ENCODE data around the gene SAE1.
"Not testable (repeated sequence)": the region's sequence is repeated elsewhere in the genome, so short reads cannot be mapped to it uniquely, and the experiment has no call there.

SAE1 gene

GRCh38 chr19:47243364-47243775 lies 112.7 kb downstream of the SAE1 start:
- DNase-seq = no peak

DNA sequence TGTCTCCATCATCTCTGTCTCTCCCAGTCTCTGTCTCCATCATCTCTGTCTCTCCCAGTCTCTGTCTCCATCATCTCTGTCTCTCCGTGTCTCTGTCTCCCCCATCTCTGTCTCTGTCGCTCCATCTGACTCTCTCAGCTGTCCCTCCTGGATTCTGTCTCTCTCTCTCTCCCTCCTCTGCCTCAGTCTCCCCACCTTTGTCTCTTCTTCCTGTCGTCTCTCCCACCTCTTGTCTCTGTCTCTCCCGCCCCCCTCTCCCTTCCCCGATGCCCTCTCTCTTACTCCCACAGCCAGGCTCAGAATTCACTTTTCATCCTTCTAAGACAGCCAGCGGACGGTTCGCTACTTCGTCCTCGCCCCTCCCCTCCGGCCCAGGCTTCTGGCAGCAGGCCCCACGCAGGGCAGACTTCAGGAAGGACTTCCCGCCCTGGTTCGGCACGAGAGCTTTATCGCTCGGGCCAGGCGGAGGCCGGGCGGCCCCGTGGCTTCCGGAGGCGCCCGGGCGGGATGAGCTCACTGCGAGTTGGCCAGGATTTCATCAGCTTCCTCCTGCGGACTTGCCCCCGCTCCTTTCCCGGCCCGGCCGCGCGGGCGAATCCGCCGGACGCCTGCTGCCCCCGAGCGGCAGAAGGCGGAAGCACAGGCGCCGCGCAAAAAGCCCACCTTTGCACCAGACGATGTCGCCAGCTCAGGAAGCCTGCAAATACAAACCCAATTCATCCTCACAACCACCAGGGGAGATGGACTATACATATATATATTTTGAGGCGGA lies 113.3 kb downstream of the SAE1 start:
- DNase-seq = peak; percentile 76

GRCh38 chr19:47247308-47247990 lies 116.8 kb downstream of the SAE1 start:
- no peak for DNase-seq

DNA sequence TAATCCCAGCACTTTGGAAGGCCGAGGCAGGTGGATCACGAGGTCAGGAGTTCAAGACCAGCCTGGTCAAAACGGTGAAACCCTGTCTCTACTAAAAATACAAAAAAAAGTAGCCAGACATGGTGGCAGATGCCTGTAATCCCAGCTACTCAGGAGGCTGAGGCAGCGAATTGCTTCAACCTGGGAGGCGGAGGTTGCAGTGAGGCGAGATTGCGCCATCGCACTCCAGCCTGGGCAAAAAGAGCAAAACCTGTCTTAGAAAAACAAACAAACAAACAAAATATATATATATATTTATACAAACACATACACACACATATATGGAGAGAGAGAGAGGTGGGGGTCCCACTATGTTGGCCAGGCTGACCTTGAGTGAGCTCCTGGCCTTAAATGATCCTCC lies 122.4 kb downstream of the SAE1 start:
- DNase-seq = not testable (repeated sequence)

DNA sequence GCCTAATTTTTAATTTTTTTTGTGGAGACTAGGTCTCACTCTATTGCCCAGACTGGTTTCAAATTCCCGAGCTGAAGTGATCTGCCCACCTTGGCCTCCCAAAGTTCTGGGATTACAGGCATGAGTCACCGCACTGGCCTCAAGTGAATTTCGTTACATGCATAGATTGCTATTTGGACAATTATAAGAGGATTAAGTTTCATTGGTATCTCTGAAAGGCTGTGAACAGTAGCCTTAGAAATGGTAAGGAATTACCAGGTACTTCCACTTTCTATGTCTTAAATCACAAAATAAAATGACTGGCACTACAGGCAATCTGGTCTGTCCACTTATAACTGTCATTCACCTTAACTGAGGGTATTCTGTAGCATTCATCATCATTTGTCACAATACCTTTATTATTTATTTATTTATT lies 122.8 kb downstream of the SAE1 start:
- no peak for DNase-seq

GRCh38 chr19:47253970-47254369 lies 123.3 kb downstream of the SAE1 start:
- no peak for DNase-seq

DNA sequence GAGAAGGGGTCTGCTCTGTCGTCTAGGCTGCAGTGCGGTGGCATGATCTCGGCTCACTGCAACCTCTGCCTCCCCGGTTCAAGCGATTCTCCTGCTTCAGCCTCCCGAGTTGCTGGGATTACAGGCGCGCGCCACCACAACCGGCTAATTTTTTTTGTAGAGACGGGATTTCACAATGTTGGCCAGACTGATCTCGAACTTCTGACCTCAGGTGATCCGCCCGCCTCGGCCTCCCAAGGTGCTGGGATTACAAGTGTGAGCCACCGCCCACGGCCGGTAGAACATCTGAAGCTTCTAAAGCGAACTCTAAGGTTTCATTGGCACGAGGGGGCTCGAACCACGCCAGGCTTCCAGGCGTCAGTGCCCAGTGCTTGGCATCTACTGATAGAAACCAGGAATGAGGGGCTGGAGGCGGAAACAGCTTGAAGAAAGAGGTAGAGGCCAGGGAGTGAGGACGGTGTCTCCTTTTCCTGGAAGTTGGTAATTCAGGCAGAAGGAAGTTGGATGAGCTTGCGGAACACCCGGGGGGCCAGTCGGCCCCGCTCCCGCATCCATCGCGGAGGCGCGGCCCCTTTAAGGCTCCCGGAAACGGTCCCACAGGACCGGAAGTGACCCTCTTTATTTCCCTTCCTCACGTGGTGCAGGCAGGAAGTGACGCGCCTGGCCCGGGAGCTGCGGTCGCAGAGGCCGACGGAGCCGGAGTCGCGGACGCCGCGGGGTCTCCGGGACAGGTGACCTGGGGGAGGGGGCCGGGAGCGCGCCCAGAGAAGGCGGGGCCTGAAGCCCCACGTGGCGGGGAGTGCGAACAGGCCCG lies 125.5 kb downstream of the SAE1 start, which contains the start of gene CCDC9:
CCDC9 (plus strand) TSS at position 647 of the 814 bp plus-strand sequence. CDS start 1,876 bp downstream, outside the sequence.
- DNase-seq = peak; percentile 94

- peak; percentile 100 for DNase-seq
Observed at GRCh38 chr19:47256693-47257410, 126.2 kb downstream of the SAE1 start.

GRCh38 chr19:47257411-47258169 lies 127.0 kb downstream of the SAE1 start:
- no peak for DNase-seq

GRCh38 chr19:47258434-47258833 lies 127.8 kb downstream of the SAE1 start:
- DNase-seq = no peak

GRCh38 chr19:47258895-47259555 lies 128.4 kb downstream of the SAE1 start:
- no peak for DNase-seq
